ENCODE measurements around the gene TEX12. TPM values are rescaled to one million over a fixed set of nuclear protein-coding genes. Genes with fewer than 3 reads are reported as not detected.
"Not testable (repeated sequence)": the region's sequence is repeated elsewhere in the genome, so short reads cannot be mapped to it uniquely, and the experiment has no call there.

The TEX12 gene
- total RNA-seq, 2 experiments from 2014 or later, result not detected

GRCh38 chr11:112162761-112163546 lies 4.2 kb upstream of the TEX12 start:
- ChIA-PET POLR2A (no interaction called here), CTCF (no interaction called here)

DNA sequence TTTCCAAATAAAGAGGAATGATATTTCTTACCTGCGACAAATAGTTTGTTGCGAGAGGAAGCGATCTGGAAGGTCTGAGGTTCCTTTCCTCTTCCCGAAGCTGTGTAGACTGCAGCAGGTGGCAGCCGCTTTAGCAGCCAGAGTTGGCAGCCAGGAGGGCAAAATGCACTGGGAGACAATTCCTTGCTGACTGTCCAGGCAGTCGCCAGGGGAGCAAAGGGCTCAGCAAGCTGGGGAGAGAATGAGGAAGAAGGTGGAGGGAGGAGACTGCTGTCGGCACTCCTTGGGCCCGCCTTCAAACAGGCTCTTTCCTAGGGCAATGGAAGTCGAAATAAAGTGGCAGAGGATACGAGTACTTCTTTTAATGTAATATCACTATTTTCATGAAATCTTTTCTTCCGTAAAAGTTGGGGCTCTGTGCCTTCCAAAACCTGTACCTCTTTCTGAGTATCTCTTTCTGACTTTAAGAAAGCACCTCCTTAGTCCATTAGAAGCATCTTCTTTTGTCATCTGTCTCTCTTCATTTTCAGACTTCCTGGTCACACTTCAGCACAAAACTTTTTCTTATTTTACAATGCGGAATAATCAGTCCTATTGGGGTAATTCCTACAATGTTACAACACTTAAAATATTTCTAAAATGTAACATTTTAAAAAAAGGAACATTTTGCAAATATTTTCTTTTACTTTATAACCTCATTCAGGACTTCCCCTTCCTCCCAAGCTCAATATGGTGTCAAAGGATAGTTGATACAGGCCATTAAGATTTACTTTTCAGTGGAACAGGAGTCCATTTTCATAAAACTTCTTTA lies 3.1 kb upstream of the TEX12 start, which contains the start of gene IL18:
TSS of gene IL18 (minus strand) at position 220 of the 811 bp plus-strand sequence. CDS start 9,041 bp downstream, outside the sequence.
- POLR2A ChIA-PET, result no interaction called here
- CTCF ChIA-PET, result no interaction called here

DNA sequence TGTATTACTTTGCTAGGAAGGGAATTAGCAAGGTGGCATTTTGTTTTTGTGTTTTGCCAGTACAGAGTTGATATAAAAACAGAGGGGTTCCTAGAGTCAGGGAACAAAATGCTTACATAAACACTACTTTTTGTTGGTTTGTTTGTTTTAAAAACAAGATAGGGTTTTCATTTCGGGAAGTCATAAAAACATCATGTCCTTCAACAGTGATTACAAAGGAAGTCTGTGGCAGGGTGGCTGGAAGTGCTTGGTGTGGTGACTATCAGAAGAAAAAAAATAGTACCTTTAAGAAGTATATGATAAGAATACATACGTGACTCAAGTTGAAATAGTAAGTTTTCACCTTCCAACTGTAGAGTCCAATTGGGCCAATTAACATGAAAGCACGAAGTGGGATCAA lies 2.1 kb upstream of the TEX12 start:
- POLR2A ChIA-PET, result no interaction called here
- CTCF ChIA-PET, result no interaction called here

- ChIA-PET POLR2A (no interaction called here), CTCF (interaction anchor here (0.6 to 1.0 kb wide), 2 partner anchors 10 to 1666 kb away, joined by 3 read pairs; no protein-coding TSS in a partner anchor)
These were observed 610 bp upstream of the TEX12 start for GRCh38 chr11:112166562-112166961.

DNA sequence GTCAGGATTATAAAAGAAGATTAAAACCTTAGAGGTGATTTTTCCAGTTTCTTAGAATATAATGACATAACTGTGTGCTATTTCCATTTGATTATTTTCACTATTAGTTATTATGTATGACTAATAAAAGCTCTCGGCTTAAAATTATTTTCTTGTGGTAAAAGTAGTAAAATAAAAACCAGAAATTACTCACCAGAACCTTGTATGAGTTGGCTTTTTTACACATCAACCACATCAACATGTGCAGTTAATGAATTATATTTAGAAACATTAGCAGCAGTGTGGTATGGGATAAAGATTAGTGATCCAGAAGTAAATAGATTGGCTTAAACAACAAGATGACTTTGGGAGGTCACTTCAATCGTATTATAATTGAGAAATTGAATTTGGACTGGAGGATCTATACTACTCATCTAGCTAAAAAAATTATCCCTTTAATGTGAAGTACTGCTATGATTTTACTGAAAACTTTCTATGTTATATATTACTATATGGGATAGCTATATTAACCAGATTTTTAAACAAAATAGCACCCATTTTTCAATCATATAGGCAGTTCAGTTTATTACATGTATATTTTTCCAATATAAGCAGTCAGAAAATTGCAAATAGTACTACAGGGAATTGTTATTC lies 5.3 kb downstream of the TEX12 start:
- POLR2A ChIA-PET, result no interaction called here
- CTCF ChIA-PET, result no interaction called here

- CTCF ChIA-PET, result no interaction called here
- POLR2A ChIA-PET, result no interaction called here
These were observed 6.0 kb downstream of the TEX12 start for GRCh38 chr11:112173152-112173551.

GRCh38 chr11:112174789-112175598 lies 7.8 kb downstream of the TEX12 start, which contains the start of gene BCO2:
Gene BCO2 (plus strand): TSS chr11:112175512. CDS start chr11:112175602, 90 bp downstream.
- ChIA-PET POLR2A (no interaction called here), CTCF (interaction anchor here (0.6 to 1.0 kb wide), 2 partner anchors 61 to 88 kb away, joined by 3 to 6 read pairs; partner anchors contain the start of genes SDHD and TIMM8B)

DNA sequence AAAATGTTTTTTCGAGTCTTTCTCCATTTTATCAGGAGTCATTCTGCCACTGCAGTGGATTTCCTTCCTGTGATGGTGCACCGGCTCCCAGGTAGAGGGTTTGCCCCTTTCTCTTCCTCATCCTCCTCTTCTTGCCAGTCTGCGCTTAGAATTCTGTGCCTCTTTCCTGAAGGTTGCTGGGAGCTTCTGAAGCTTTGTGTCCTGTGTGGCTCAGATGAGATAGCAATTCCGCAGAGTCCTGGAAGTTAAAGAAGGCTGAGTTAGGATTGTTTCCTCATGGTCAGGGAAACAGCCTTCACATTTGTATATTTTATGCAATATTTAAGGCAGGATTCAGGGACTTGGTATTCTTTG lies 8.4 kb downstream of the TEX12 start:
- ChIA-PET POLR2A (no interaction called here), CTCF (interaction anchor here (0.6 to 1.0 kb wide), 2 partner anchors 62 to 89 kb away, joined by 3 to 6 read pairs; partner anchors contain the start of genes SDHD and TIMM8B)

DNA sequence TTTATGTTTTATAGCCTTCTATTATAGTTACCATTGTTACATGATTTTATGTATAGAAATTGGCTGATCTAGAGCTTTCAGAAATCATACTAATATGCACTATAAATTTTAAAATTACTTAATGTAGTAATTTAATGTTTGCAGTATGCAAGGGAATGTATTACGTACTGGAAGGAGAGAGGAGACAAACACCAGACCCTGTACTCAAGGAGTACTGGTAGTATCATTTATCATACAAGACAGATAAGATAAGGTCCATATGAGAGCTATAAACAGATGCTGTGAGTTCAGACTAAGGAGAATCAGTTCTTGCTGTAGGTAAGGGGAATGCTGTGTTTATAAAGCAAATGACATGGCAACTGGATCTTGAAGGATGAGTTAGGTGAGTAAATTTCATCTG lies 8.9 kb downstream of the TEX12 start:
- POLR2A ChIA-PET, result no interaction called here
- CTCF ChIA-PET, result interaction anchor here (1.0 kb wide), 1 partner anchor 89 kb away, joined by 3 read pairs; the partner anchor contains the start of genes SDHD and TIMM8B

GRCh38 chr11:112177589-112177988 lies 10.4 kb downstream of the TEX12 start:
- ChIA-PET CTCF (interaction anchor here (0.6 kb wide), 1 partner anchor 64 kb away, joined by 3 read pairs; no protein-coding TSS in a partner anchor), POLR2A (no interaction called here)

- ChIA-PET POLR2A (no interaction called here), CTCF (no interaction called here)
These were observed 11.3 kb downstream of the TEX12 start for GRCh38 chr11:112178428-112178827.

- ChIA-PET CTCF (no interaction called here), POLR2A (no interaction called here)
These were observed 11.8 kb downstream of the TEX12 start for GRCh38 chr11:112178936-112179335.

DNA sequence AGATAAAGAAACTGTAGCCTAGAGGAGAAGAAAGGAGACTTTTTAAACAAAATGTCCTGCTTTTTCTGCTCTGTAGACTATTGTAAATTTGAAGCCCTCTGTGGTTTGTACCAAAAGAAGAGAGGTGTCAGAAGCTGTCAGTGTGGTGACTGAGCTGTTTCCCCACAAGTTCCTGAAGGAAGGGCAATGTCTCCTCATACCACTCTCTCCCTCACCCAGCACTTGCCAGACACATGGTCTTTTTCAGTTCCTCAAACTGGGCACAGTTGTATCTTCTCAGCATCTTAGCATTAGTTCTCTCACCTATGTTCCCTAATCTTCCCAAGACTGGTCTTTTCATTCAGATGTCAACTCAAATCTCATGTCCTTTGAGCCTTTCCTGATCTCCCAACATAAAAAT lies 12.4 kb downstream of the TEX12 start:
- POLR2A ChIA-PET, result no interaction called here

DNA sequence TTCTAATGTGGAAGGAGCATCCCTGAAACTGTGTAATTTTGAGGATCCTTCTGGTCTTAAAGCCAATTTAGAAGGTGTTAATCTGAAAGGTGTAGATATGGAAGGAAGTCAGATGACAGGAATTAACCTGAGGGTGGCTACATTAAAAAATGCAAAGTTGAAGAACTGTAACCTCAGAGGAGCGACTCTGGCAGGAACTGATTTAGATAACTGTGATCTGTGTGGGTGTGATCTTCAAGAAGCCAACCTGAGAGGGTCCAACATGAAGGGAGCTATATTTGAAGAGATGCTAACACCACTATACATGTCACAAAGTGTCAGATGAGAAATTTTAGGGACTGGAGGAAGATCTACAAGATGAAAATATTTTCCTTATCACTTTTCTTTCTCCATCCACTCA lies 15.7 kb downstream of the TEX12 start:
- CTCF ChIA-PET, result no interaction called here
- POLR2A ChIA-PET, result no interaction called here

More for the DNA sequence above, 12.4 kb downstream of the TEX12 start:
- CTCF ChIA-PET, result no interaction called here

DNA sequence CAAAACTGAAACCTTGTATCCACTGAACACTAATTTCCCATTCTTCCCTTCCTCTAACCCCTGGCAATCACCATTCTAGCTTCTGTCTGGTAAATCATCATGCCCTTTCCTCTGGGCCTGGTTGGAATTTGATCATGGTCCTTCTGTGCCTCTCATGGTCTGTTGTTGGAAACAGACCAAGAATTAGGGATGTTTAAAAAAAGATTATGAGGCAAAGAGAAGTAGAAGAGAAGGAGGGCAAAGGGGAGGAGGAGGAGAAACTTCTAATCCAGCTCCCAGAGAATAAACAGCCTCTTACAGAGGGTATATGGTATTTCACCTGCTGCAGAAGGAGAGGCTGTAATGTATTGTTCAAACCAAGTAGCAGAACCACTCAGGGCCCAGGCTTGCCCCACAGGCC lies 18.7 kb downstream of the TEX12 start:
- POLR2A ChIA-PET, result no interaction called here
- CTCF ChIA-PET, result no interaction called here

- ChIA-PET POLR2A (no interaction called here), CTCF (no interaction called here)
These were observed 19.1 kb downstream of the TEX12 start for GRCh38 chr11:112186304-112186703.

GRCh38 chr11:112195113-112195512 lies 27.9 kb downstream of the TEX12 start:
- POLR2A ChIA-PET, CTCF ChIA-PET: not testable (repeated sequence)

DNA sequence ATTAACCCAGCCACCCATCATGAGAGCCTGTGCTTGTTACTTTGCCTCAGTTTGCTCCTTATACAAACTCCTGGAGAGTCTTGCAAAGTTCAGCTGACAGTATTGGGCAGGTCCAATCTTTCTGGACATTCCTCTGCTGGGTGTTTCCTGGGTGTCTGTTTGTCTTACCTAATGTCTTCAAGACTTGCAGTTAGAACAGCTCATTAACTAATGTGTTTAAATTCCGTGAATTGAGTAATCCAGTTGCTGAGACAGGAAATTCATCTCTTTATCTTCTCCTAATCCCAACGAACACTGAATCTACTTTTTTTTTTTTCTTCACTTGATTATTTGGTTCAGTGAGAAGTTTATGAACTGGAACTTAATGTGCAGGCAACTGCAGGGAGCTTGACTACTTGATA lies 28.8 kb downstream of the TEX12 start:
- ChIA-PET CTCF (no interaction called here), POLR2A (no interaction called here)

DNA sequence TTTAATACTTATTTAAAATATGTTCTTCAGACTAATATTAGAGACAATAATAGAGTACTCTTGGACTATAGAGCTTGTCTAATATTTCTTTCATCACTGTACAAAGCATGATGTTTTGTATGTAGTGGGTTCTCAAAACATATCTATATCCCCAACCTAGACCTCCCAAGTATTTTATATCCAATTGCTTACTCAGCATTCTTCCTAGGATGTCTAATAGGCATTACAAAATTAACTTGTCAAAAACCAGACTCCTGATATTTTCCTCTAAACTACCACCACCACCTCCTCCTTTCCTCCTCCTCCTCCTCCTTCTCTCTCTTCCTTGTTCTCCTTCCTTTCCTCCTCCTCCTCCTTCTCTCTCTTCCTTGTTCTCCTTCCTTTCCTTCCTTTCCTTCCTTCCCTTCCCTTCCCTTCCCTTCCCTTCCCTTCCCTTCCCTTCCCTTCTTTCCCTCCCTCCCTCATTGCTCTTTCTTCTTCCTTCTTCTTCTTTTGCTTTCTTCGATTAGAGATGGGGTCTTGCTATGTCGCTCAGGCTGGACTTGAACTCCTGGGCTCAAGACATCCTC lies 29.4 kb downstream of the TEX12 start:
- ChIA-PET CTCF (no interaction called here), POLR2A (no interaction called here)
